ENCODE measurements around the gene GJA4. TPM values are rescaled to one million over a fixed set of nuclear protein-coding genes. Genes with fewer than 3 reads are reported as not detected.

GJA4 gene
- total and polyA plus RNA-seq, 2 of the 13 experiments (the other 11 are each of a cell fraction or from before 2014, with no cell fraction given): not detected

- ChIA-PET CTCF (ENCODE audit: low intra/inter-chr PET ratio, low total read pairs) (interaction anchor here (1.1 to 3.8 kb wide), 3 partner anchors 65 to 98 kb away, joined by 3 to 81 read pairs (median 14); no protein-coding TSS in a partner anchor), POLR2A (no interaction called here)
- Histone ChIP-seq H3K9ac (ENCODE audit: insufficient read depth, low read depth, low read length) (no peak overlapping the region), H3K4me1 (ENCODE audit: insufficient read depth, low read length) (no peaks in the 10 kb centered on the region), H3K36me3 (replicated peaks in 1 of 2; ENCODE audit: control insufficient read depth in 1 of 2, insufficient read depth in 2 of 2, low read length in 2 of 2) (no peaks in the 10 kb centered on the region), H3K4me3 (replicated peaks in 1 of 3; ENCODE audit: insufficient read depth in 1 of 3, low read depth in 2 of 3, low read length in 3 of 3) (no peak overlapping the region), H2AFZ (ENCODE audit: low read length) (no peak overlapping the region), H3K9me3 (ENCODE audit: low read length) (no peaks in the 10 kb centered on the region), H3K27me3 (ENCODE audit: control insufficient read depth in 1 of 2, insufficient read depth in 2 of 2, low read length in 2 of 2) (peaks cover 3 to 15% of the 10 kb centered on the region in 2 experiments; a peak in 4 of 5 replicates), H3K27ac (ENCODE audit: extremely low read length, insufficient read depth, low read length) (no peak overlapping the region), H3K79me2 (ENCODE audit: insufficient read depth, low read length) (no peaks in the 10 kb centered on the region), H3K4me2 (ENCODE audit: low read depth, low read length) (no peak overlapping the region), H4K20me1 (ENCODE audit: insufficient read depth, low read length) (no peaks in the 10 kb centered on the region)
- no TSS peak for BruUV-seq (replicated peaks)
- 30% methylated on average over 12 of the region's 14 CpGs for WGBS (ENCODE audit: low lambda C conversion rate)
- ATAC-seq (peak; percentile 86), FAIRE-seq (peak; percentile 77), DNase-seq (ENCODE audit: low spot score) (peak; percentile 54)
- intact Hi-C loops (cut with micrococcal nuclease; ENCODE audit: unreplicated experiment) (loop anchor here (1.0 kb wide), 2 partner anchors 66 to 80 kb away; no protein-coding TSS in a partner anchor), in situ Hi-C loops (cut with HindIII; ENCODE audit: extremely low pct_ligation_motif_present, low pct_unique_long_range_greater_than_20kb) (loop anchor here (5.0 kb wide), 1 partner anchor 66 kb away; no protein-coding TSS in a partner anchor)
- TF ChIP-seq ZBTB44 (CRISPR knock-in tag; IDR thresholded peaks at IDR 0.05) (no peak), MLXIP (CRISPR knock-in tag; IDR thresholded peaks at IDR 0.05; ENCODE audit: borderline replicate concordance) (no peak), ZNF17 (CRISPR knock-in tag; IDR thresholded peaks at IDR 0.05) (no peak), BCLAF1 (IDR thresholded peaks at IDR 0.05) (no peak), ZNF784 (CRISPR knock-in tag; IDR thresholded peaks at IDR 0.05; ENCODE audit: borderline replicate concordance) (no peak), ZEB1 (IDR thresholded peaks at IDR 0.05; ENCODE audit: insufficient replicate concordance, low read depth) (no peak), CHCHD3 (CRISPR knock-in tag; IDR thresholded peaks at IDR 0.05) (no peak), ZNF792 (CRISPR knock-in tag; IDR thresholded peaks at IDR 0.05) (no peak), FOSL1 (CRISPR knock-in tag; IDR thresholded peaks at IDR 0.05; ENCODE audit: borderline replicate concordance) (no peak), ZNF576 (CRISPR knock-in tag; IDR thresholded peaks at IDR 0.05) (no peak), LBX2 (CRISPR knock-in tag; IDR thresholded peaks at IDR 0.05; ENCODE audit: borderline replicate concordance) (no peak), ZNF501 (CRISPR knock-in tag; IDR thresholded peaks at IDR 0.05) (0 out of 2 replicates have a peak, but pooled peaks have one; percentile 26), ATAD3A (CRISPR knock-in tag; IDR thresholded peaks at IDR 0.05) (no peak)
These were observed 6.1 kb upstream of the GJA4 start for GRCh38 chr1:34786521-34787325.

All from HepG2 (cell line).